HG02943 (cell line): ENCODE results near the gene NAA80.
A peak's percentile ranks its signal among the peaks of the same experiment; 100 is the strongest.

ENCODE experiments used
- ATAC-seq: cut with Tn5 transposase; IDR thresholded peaks from one replicate; pipeline ENCODE4 v1.9.1; 2021; ENCODE audit warnings: mild to moderate bottlenecking, low read depth, moderate library complexity; ENCODE audit not compliant: unreplicated experiment

NAA80 gene, protein sequence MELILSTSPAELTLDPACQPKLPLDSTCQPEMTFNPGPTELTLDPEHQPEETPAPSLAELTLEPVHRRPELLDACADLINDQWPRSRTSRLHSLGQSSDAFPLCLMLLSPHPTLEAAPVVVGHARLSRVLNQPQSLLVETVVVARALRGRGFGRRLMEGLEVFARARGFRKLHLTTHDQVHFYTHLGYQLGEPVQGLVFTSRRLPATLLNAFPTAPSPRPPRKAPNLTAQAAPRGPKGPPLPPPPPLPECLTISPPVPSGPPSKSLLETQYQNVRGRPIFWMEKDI

GRCh38 chr3:50298836-50299637 is at the start of gene NAA80, which contains the start of gene HYAL3:
Gene NAA80, minus strand, starts transcription at chr3:50299405. Its CDS starts 1,942 bp downstream, at chr3:50297463.
Gene HYAL3, minus strand, starts transcription at chr3:50299405. Its CDS starts 3,803 bp downstream, at chr3:50295602.
- peak; percentile 75 for ATAC-seq

GRCh38 chr3:50347187-50347813 is 48.1 kb upstream of the NAA80 start:
- no peak for ATAC-seq

DNA sequence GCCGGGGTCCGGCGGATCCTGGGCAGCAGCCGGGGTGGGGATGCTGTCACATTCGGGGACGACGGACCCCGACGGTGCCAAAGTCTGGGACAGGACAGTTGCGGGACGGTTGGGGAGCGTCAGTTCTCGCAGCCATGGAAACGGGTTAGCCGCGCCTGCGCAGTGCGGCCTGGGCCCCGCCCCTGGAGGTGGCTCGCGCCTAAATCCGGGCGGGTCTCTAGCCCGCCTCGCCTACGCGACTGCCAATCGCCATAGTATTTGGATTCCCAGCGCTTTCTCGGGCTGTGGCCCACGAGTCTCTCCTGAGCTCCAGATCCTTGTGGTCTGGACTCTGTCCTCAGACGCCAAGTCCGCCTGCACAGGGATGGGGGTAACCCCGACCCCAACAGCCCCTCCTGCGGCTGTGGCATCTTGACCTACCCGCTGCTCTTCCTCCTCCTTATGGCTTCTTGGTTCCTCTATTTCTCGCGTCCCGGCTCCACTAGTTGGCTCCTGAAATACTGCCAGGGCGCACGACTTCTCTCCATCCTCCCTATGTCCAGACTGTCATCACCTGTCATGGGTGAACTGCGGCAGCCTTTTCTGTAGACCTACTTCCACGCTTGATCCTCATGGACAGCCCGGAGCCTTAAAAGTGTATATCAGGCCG is 46.5 kb upstream of the NAA80 start, which contains the start of gene ZMYND10:
TSS of gene ZMYND10 (minus strand) at position 147 of the 649 bp plus-strand sequence. CDS start 153 bp downstream, outside the sequence.
- no peak for ATAC-seq

DNA sequence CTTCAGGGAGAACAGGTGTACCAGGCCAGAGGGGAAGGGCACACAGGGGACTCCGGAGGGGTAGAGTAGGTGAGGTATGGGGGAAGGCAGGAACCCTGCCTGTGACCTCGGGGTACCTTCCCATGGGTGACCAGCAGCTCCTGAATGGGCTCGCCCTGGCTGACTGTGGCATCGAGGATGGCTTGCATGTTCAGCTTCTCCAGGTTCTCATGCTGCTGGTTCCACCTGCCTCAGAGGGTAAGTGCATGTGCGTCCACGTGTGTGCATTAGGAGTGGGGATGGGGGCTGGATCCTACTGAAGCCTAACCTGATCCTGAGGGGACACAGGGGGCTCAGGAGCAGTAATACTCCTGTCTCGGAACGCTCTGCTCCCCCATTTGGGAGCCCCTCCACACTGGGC is 45.8 kb upstream of the NAA80 start:
- no peak for ATAC-seq

DNA sequence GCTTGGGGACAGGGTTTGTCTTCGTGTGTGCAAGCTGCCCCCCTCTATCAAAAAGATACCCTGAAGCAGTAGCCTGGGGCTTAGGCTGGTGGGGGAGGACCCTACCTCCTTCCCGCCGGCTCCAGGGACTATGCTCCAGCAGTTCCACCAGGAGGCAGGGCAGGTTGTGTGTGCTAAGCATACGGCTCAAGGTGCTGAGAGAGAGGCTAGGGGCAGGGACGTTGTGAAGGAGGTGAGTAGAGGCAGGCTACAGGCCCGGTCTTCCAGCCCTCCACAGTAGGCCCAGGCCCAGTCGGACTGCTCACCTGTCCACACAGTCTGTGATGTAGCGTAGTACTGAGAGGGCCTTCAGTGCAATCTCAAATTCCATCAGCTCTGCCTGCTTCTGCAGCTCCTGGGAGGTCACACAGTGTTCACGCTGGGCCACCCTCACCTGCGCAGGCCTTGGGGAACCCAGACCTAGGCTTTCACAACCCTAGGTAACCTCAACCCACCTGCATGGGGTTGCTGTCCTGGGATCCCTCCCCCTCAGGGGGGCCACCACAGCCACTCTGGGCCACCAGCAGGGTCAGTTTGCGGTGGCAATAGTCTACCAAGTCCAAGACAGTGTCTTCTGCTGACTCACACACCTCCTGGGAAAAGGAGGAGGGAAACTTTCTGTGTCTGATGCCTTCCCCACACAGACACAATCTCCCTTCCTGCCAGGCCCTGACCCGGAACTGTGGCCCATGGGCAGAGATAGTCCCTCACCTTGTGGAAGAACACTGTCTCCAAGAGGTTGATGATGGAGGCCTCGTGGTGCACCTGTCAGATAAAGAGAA is 43.8 kb upstream of the NAA80 start:
- no peak for ATAC-seq

DNA sequence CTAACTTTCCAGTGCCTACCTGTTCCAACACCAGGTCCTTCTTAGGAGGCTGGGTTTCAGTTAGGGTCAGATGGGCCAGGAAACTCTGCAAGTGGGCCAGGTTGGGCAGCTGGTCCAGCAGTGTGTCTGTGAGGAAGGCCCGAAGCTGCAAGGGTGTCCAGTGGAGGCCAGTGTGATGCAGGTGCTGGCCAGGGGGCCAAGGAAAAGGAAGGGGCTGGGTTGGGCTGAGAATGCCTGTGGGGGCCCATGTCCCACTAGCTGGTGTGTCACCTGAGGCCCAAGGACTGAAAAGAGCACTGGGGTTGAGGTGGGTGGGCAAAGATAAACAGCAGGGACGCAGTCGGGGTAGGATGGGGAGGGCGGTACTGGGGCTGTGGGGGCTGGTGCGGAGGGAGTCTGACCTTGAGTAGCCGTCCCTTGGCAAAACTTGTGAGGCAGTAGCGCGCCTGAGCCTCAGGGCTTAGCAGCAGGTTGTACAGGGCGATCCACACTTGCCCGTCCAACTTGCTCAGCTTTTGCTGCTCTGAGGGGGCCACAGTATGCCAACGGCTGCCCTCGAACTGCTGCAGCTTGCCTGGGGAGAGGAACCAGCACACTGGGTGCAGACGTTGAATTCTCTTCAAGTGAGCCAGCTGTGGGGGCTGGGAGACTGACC is 42.9 kb upstream of the NAA80 start:
- ATAC-seq = no peak

DNA sequence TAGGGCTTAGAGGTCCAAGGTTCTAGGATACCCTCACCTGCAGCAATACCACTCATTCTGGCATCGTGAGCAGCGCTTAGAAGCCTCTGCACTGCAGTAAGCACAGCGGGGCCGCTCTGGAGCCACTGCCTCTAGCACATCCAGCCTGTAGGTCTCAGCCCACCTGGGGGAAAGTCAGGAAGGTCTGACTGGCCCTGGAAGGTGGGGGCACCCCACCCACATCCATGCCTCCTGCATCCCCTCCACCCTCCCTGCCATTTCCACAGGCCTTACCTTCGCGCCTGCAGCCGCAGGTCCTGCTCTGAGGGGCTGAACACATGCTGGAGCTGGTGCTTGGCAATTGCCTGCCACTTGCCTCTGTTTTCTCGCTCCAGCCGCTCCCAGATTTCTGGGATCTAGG is 42.3 kb upstream of the NAA80 start:
- ATAC-seq = no peak

- no peak for ATAC-seq
Observed at GRCh38 chr3:50340448-50341329, 41.5 kb upstream of the NAA80 start, which contains the start of gene RASSF1. Gene RASSF1, minus strand, starts transcription at chr3:50340836. Its CDS starts 31 bp downstream, at chr3:50340805.

GRCh38 chr3:50340147-50340447 is 40.9 kb upstream of the NAA80 start:
- ATAC-seq = no peak

DNA sequence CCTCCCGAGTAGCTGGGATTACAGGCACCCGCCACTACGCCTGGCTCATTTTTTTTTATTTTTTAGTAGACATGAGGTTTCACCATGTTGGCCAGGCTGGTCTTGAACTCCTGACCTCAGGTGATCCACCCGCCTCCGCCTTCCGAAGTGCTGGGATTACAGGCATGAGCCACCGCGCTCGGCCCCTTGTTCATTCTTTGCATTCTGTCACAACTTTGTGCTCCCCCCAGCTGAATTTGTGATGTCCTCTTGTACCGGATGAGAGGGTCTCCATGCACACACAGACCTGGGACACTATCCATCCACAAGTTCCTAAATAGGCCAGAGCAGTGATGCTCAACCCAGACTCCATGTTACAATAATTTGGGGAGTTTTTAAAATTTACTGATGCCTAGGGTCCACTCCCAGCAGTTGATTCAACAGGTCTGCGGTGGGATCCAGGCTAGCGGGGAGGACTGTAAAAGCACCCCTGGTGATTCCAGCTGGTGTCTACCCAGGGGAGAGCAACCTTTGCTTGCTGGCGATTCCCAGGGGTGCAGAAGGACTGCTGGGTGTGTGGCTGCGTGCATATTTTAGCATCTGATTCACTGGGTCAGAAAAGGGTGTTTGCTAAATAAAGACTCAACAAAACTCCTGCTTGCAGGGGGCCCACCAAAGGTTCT is 40.4 kb upstream of the NAA80 start:
- no peak for ATAC-seq

GRCh38 chr3:50338965-50339364 is 39.8 kb upstream of the NAA80 start:
- ATAC-seq = no peak

DNA sequence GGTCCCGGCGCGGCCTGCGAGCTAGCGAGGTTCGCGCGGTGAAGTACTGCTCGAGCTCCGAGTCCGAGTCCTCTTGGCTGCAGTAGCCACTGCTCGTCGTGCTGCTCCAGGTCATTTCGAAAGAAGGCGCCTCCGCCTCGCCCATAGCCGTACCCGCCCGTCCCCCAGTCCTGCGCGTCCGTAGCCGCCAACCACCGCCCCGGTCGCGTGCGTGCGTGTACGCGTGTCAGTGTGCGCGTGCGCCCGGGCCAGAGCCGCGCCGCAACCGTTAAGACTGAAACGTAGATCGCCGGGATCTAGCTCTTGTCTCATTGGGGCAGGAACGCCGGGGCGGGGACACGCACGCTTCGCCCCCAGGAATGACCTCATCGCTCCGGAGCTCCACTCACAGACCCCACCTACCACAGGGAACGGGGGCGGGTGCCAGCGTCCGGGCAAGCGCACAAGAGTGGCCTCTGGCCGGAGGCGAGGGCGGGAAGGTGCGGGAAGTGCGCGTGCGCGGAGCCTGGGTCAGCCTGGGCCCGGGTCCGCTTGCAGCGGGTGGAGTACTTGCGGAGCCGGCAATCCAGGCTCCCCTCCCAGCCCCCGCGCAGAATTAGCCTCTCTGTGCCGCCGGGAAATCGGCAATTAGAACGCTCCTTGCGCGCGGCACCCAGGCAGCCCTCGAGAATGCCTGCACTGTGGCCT is 38.1 kb upstream of the NAA80 start:
- peak; percentile 72 for ATAC-seq

GRCh38 chr3:50336452-50337174 is 37.4 kb upstream of the NAA80 start:
- peak; percentile 31 for ATAC-seq

GRCh38 chr3:50334339-50335075 is 35.3 kb upstream of the NAA80 start:
- no peak for ATAC-seq

DNA sequence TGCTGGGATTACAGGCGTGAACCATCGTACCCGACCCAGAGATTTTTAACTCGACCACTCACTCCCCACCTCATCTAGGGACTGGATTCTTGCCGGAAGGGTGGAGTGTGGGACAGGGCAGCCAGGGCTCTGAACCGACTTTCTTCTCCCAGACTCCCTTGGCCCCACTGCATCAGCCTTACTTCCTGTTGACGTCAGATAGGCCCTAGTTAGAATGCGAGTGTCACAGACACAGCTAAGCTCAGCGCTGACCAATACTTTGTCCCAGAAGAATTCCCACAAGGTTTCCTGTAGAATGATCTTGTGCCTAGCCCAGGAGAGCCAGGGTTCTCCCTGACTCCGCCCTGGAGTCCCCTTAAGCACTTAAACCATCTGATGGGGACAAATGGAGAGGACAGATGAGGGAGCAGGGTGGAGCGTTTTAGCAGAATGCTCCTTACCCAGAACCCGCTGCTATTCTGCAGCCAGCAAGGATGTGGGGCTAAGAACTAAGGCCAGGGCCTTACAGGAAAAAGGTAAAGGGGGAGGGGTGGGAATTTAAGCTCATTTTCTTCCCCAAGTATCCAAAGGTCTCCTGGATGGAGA is 34.6 kb upstream of the NAA80 start:
- no peak for ATAC-seq
